A673 (cell line): ENCODE data around the gene TMEM150A. TPM values are rescaled to one million over a fixed set of nuclear protein-coding genes. Genes with fewer than 3 reads are reported as not detected.

Experiments
- BruUV-seq: library from RNA; stranded (reverse); fragments of 400-500 nt; replicated peaks from 2 replicates; lab custom pipeline; 2021; lab: Mats Ljungman, UMichigan
- CTCF ChIA-PET: fragments of 300-600 bp; sonication (Branson Sonifier 250); formaldehyde crosslinking; loops from one replicate; lab custom pipeline; 2022; ENCODE audit warnings: antibody characterized with exemption; lab: Charles Lee
- POLR2A ChIA-PET: fragments of 300-600 bp; sonication (Branson Sonifier 250); formaldehyde crosslinking; loops from one replicate; lab custom pipeline; 2022; ENCODE audit warnings: antibody characterized with exemption; ENCODE audit not compliant: low non-redundant PET; lab: Charles Lee
- DNase-seq: peaks from one replicate; pipeline ENCODE4 v3.0.0-alpha.2; 2015; ENCODE audit warnings: low spot score
- H3K27ac ChIP-seq: fragments of 200-600 bp; sonication (generic); 2 replicates; pipeline ENCODE4 v1.5.1; 2016; ENCODE audit warnings: mixed run types, low read depth, mild to moderate bottlenecking, mixed read lengths, antibody characterized with exemption, low read length; ENCODE audit not compliant: poor library complexity, severe bottlenecking
- H3K27me3 ChIP-seq: fragments of 200-600 bp; sonication (generic); replicated peaks from 2 replicates; pipeline ENCODE4 v1.6.1; 2017; ENCODE audit warnings: mixed run types, low read depth, mild to moderate bottlenecking, mixed read lengths, antibody characterized with exemption, low read length; ENCODE audit not compliant: insufficient read depth, poor library complexity
- H3K36me3 ChIP-seq: fragments of 200-600 bp; sonication (generic); 2 replicates; pipeline ENCODE4 v1.6.1; 2016; ENCODE audit warnings: mixed run types, mild to moderate bottlenecking, mixed read lengths, antibody characterized with exemption, low read length; ENCODE audit not compliant: insufficient read depth, poor library complexity, severe bottlenecking
- H3K4me1 ChIP-seq: fragments of 200-600 bp; sonication (generic); 2 replicates; pipeline ENCODE4 v1.6.1; 2017; ENCODE audit warnings: mixed run types, mild to moderate bottlenecking, mixed read lengths, antibody characterized with exemption, low read length; ENCODE audit not compliant: insufficient read depth, poor library complexity, severe bottlenecking
- H3K4me3 ChIP-seq: fragments of 200-600 bp; sonication (generic); 2 replicates; pipeline ENCODE4 v1.5.1; 2016; ENCODE audit warnings: low read depth, mixed run types, mild to moderate bottlenecking, mixed read lengths, low read length; ENCODE audit not compliant: poor library complexity, severe bottlenecking
- H3K9me3 ChIP-seq: fragments of 200-600 bp; sonication (generic); 2 replicates; pipeline ENCODE4 v1.6.1; 2016; ENCODE audit warnings: mixed run types, low read depth, mild to moderate bottlenecking, mixed read lengths, antibody characterized with exemption, low read length; ENCODE audit not compliant: poor library complexity, severe bottlenecking
- EZH2 ChIP-seq: fragments of 200-600 bp; sonication (generic); IDR thresholded peaks from 2 replicates; pipeline ENCODE4 v1.6.1; 2017; ENCODE audit warnings: borderline replicate concordance, low read depth, mild to moderate bottlenecking, mixed read lengths, antibody characterized with exemption, low read length; ENCODE audit not compliant: poor library complexity, severe bottlenecking
- intact Hi-C: fragments of 100-400 bp; cut with micrococcal nuclease; formaldehyde crosslinking; loops from one replicate; pipeline ENCODE4 v1.10.0; 2022; ENCODE audit not compliant: unreplicated experiment
- total RNA-seq: library from RNA; stranded (reverse); gene quantifications from 2 replicates; pipeline ENCODE4 v1.2.3, GENCODE V29; 2021
- TF ChIP-seq, protein P1 (sequence below): fragments of 300-800, 200-600 bp; sonication (generic); conservative IDR thresholded peaks from 2 replicates; pipeline ENCODE4 v1.5.1; 2017; ENCODE audit warnings: low read depth, mild to moderate bottlenecking, antibody characterized with exemption, low read length, moderate library complexity, mixed read lengths

Gene TMEM150A
- total RNA-seq, 1 experiment from 2014 or later: 6.6 TPM

DNA sequence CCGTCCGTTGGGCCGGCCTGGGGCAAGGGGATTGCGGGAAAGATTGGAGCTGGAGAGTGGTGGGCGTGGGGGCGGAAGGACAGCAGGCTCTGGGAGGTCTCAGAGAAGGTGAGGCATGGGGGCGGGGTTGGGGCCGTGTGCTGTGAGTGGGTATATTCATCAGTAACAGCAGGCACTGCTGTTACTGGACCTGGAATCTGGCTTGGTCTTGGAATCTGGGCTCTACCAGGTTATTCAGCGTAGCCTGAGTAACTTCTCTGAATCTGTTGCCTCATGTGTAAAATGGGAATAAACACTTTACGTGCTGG lies 6.5 kb downstream of the TMEM150A start:
- intact Hi-C loops: no loop called here
- Histone ChIP-seq H3K36me3 (peaks cover 17% of the 10 kb centered on the region), H3K9me3 (no peaks in the 10 kb centered on the region), H3K4me3 (peak overlapping the region; percentile 82), H3K27ac (peak overlapping the region; percentile 83), H3K4me1 (no peaks in the 10 kb centered on the region), H3K27me3 (no peaks in the 10 kb centered on the region)
- no peak for DNase-seq
- ChIA-PET POLR2A (no interaction called here), CTCF (no interaction called here)
- BruUV-seq: TSS peak; percentile 45
- TF ChIP-seq, protein P1, sequence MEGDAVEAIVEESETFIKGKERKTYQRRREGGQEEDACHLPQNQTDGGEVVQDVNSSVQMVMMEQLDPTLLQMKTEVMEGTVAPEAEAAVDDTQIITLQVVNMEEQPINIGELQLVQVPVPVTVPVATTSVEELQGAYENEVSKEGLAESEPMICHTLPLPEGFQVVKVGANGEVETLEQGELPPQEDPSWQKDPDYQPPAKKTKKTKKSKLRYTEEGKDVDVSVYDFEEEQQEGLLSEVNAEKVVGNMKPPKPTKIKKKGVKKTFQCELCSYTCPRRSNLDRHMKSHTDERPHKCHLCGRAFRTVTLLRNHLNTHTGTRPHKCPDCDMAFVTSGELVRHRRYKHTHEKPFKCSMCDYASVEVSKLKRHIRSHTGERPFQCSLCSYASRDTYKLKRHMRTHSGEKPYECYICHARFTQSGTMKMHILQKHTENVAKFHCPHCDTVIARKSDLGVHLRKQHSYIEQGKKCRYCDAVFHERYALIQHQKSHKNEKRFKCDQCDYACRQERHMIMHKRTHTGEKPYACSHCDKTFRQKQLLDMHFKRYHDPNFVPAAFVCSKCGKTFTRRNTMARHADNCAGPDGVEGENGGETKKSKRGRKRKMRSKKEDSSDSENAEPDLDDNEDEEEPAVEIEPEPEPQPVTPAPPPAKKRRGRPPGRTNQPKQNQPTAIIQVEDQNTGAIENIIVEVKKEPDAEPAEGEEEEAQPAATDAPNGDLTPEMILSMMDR: no peak
- no peak for TF ChIP-seq EZH2

DNA sequence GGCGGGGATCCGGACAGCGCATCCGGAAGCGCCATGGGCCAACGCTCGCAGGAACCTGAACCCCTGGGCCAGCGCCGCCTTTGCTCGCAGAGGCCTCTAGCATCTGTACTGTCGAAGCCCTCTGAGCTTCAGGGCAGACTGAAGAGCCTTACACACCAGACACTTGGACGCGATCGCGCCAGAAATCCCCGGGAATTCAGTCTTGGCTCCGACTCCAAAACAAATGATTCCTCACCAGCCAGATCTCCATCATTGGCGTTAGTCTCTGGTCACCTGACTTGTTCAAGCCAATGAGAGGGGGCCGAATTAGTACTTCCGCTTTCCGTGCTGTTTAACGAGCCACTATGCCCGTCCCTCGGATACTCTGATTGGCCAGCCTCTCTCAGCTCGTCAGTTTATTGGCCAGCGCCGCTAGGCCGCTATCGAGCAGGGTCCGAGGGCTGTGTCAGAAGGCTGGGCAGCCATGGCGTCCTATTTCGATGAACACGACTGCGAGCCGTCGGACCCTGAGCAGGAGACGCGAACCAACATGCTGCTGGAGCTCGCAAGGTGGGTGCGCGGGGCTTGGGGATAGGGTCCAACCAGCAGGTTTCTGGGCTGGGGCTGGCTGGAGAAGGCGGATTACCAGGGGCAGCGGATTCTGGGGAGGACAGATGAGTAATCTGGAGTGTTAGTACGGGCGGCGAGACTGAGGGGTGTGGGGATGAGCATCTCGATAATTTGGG lies 7.0 kb downstream of the TMEM150A start, which contains the start of gene RNF181:
RNF181 (plus strand) TSS at position 445 of the 725 bp plus-strand sequence; CDS start at position 464, 19 bp downstream.
- ChIA-PET POLR2A (interaction anchor here (0.5 to 0.6 kb wide), 3 partner anchors 14 to 49 kb away, joined by 3 to 7 read pairs (median 3); no protein-coding TSS in a partner anchor), CTCF (interaction anchor here (0.6 kb wide), 1 partner anchor 189 kb away, joined by 3 read pairs; no protein-coding TSS in a partner anchor)
- Histone ChIP-seq H3K9me3 (no peaks in the 10 kb centered on the region), H3K4me3 (peak within 1 kb of the TSS; percentile 82), H3K4me1 (no peaks in the 10 kb centered on the region), H3K36me3 (peaks cover 17% of the 10 kb centered on the region), H3K27me3 (no peaks in the 10 kb centered on the region), H3K27ac (peak within 1 kb of the TSS; percentile 83)
- TF ChIP-seq, protein P1: no peak
- TF ChIP-seq EZH2: no peak
- BruUV-seq: no TSS peak
- intact Hi-C loops: no loop called here
- peak; percentile 98 for DNase-seq

DNA sequence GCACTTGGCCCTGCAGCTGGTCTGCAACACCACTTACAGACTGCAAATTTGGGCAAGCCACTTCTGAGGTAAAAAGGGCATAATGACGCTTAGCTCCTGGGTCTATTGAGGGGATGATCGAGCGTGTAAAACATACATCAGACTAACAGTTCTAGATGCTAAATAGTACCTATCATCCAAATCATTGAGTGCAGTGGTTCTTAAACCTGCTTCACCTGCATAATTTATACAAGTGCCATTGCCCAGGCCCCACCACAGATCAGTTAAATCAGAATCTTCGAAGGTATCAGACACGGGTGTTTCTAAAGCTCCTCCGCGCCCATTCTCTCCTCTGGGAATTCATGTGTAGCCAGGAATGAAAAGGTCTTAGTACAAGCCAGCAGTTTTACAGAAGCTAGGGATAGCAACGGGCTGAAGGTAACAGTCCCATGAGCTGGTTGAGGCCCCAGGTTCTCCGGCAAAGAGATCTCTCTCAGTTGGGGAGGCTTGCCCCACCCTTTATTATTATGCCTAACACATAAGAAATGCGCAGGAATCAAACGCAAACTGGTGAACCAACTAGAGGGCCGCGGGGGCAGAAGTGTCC lies 7.7 kb downstream of the TMEM150A start:
- Histone ChIP-seq H3K36me3 (peaks cover 17% of the 10 kb centered on the region), H3K4me1 (no peaks in the 10 kb centered on the region), H3K9me3 (no peaks in the 10 kb centered on the region), H3K4me3 (peak overlapping the region; percentile 82), H3K27ac (peak overlapping the region; percentile 83), H3K27me3 (no peaks in the 10 kb centered on the region)
- BruUV-seq: TSS peak; percentile 94
- intact Hi-C loops: no loop called here
- ChIA-PET CTCF (interaction anchor here (0.6 kb wide), 1 partner anchor 188 kb away, joined by 3 read pairs; no protein-coding TSS in a partner anchor), POLR2A (interaction anchor here (0.6 kb wide), 2 partner anchors 14 to 48 kb away, joined by 3 read pairs; no protein-coding TSS in a partner anchor)
- no peak for DNase-seq
- TF ChIP-seq, protein P1: no peak
- no peak for TF ChIP-seq EZH2
